RWPE1 (cell line): ENCODE results near the gene SPG7.
A peak's percentile ranks its signal among the peaks of the same experiment; 100 is the strongest.

Source experiments
- CTCF ChIA-PET: fragments of 350-600 bp; sonication (Branson Sonifier 250); formaldehyde crosslinking; extraction: SDS; loops from one replicate; lab custom pipeline; 2021; lab: Yijun Ruan, JAX
- POLR2A ChIA-PET: fragments of 400-600 bp; formaldehyde crosslinking; extraction: SDS; loops from one replicate; lab custom pipeline; 2020; ENCODE audit warnings: antibody characterized with exemption; ENCODE audit not compliant: low non-redundant PET; lab: Yijun Ruan, JAX
- DNase-seq: peaks from one replicate; pipeline ENCODE4 v3.0.0; 2012; ENCODE audit warnings: low spot score
- H3K27ac ChIP-seq: fragments of 450-650 bp; 2 replicates; pipeline ENCODE4 v1.5.1; 2017
- CTCF ChIP-seq: fragments of 450-650 bp; conservative IDR thresholded peaks from 2 replicates; pipeline ENCODE4 v1.5.1; 2017; ENCODE audit warnings: low read depth, mild to moderate bottlenecking

The SPG7 gene

GRCh38 chr16:89572485-89573205 lies 64.4 kb downstream of the SPG7 start:
- no peak overlapping the region for H3K27ac ChIP-seq
- DNase-seq = no peak
- ChIA-PET POLR2A (no interaction called here), CTCF (interaction anchor here (0.5 kb wide), 1 partner anchor 9 kb away, joined by 3 read pairs; no protein-coding TSS in a partner anchor)
- no peak for TF ChIP-seq CTCF

DNA sequence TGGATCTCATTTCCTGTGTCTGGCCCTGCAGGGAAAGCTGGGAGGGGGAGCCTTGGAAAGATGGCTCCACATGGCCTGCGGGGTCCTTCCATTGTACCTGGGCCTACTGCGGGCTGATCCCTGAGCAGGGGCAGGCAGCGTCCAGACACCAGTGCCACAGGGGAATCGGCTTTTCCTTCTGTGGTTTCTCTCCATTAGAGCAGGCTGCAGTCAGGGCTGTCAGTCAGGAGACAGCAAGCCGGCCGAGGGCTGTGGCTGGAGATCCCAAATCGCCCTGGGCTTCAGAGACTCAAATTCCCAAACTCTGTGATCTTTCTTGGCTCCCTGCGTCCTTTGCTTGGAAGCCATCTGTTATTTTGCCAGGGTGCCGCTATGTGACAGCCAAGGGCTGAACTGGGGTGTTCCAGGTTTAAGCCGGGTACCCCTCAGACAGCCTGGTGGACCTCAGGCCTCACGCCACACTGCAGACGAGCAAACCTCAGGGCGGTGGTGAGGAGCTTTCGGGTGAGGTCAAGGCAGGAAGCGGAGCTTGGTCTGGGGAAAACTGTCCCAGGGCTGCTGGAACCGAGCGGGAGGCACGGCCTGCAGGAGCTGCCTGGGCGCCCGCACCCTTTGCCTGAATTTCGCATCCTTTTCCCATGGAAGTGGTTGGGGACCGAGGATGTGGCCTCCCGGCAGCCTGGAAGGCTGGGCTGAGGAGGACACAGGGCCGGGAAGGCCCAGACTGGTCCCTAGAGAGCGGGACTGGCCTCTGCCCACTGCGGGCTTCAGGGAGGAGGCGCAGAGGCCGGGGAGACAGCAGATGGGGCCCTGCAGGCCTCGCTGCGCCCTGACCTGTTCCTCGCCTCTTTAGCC lies 65.8 kb downstream of the SPG7 start:
- no peak for DNase-seq
- H3K27ac ChIP-seq = peak overlapping the region; percentile 8; the same call in 1 of the 2 replicates
- no peak for TF ChIP-seq CTCF
- POLR2A ChIA-PET = no interaction called here
- CTCF ChIA-PET = interaction anchor here (0.6 to 0.8 kb wide), 3 partner anchors 16 to 177 kb away, joined by 3 to 6 read pairs (median 4); no protein-coding TSS in a partner anchor

- H3K27ac ChIP-seq = peak overlapping the region; percentile 8; the same call in 1 of the 2 replicates
- POLR2A ChIA-PET = no interaction called here
- DNase-seq = peak; percentile 70
- TF ChIP-seq CTCF = peak; percentile 86
- CTCF ChIA-PET = interaction anchor here (0.7 to 1.1 kb wide), 3 partner anchors 9 to 138 kb away, joined by 3 read pairs; no protein-coding TSS in a partner anchor
Measured at GRCh38 chr16:89574681-89575246, 66.6 kb downstream of the SPG7 start.

- POLR2A ChIA-PET = no interaction called here
- CTCF ChIA-PET = interaction anchor here (0.6 to 1.1 kb wide), 8 partner anchors 10 to 358 kb away, joined by 3 to 5 read pairs (median 3); partner anchors contain the start of genes CHMP1A, SPATA33 and ZNF778
Measured at GRCh38 chr16:89575247-89576152, 67.3 kb downstream of the SPG7 start, which contains the start of gene CPNE7. Gene CPNE7 (plus strand): TSS chr16:89575758. CDS start chr16:89575898, 140 bp downstream.

More at GRCh38 chr16:89575247-89576152, 67.3 kb downstream of the SPG7 start, which contains the start of gene CPNE7:
- H3K27ac ChIP-seq = peak within 1 kb of the TSS; percentile 8; the same call in 1 of the 2 replicates
- no peak for TF ChIP-seq CTCF
- no peak for DNase-seq
